Kasumi-1 (cell line): Measurements from ENCODE around the gene SENP2.
A peak's percentile ranks its signal among the peaks of the same experiment; 100 is the strongest.
"Not testable (repeated sequence)": the region's sequence is repeated elsewhere in the genome, so short reads cannot be mapped to it uniquely, and the experiment has no call there.

ENCODE experiments used
- DNase-seq, 2 experiments: peaks; one replicate each; lab custom pipeline; 2025; lab: John Stamatoyannopoulos, UW

Gene SENP2

DNA sequence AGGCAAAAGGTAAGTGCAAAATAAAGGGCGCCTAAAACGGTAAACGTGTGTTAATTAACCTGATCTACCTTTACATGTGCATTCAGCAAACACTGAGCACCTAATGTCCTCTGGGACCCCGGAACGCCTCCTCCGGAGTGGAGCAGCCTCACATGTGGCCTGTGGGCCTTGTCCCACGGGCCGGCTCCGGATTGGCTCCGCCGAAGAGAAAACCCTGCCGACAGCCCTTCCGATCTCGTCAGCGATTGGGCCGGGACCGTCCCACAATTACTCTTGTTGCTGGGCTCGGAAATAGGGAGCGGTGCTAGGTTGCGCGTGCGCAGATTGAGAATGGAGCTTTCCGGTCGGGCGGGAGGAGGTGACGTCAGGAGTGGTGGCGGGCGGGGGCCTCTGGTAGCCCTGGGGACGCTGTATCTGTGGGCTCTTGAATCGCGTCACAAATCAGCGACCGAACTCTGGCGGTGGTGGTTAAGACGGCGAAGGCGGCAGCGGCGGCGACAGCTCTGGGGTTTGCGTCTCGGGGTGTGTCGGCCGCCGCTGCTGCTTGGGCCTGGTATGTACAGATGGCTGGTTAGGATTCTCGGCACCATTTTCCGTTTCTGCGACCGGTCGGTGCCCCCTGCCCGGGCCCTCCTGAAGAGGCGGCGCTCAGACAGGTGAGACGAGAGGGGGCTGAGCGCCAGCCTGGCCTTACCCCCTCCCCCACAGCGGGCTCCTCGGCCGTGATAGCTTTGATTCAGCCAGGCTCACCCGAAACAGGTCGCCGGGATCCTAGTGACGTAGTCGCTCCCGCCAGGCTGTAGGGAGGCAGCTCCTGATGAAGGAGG is at the start of gene SENP2:
SENP2 (plus strand) TSS at position 437 of the 827 bp plus-strand sequence; CDS start at position 556, 119 bp downstream.
- peak; percentile 99 for DNase-seq

GRCh38 chr3:185537369-185537970 is 48.6 kb upstream of the SENP2 start:
- peak; percentile 94 to 95 for DNase-seq

- DNase-seq: no peak
Observed at GRCh38 chr3:185539934-185540333, 46.2 kb upstream of the SENP2 start.

DNA sequence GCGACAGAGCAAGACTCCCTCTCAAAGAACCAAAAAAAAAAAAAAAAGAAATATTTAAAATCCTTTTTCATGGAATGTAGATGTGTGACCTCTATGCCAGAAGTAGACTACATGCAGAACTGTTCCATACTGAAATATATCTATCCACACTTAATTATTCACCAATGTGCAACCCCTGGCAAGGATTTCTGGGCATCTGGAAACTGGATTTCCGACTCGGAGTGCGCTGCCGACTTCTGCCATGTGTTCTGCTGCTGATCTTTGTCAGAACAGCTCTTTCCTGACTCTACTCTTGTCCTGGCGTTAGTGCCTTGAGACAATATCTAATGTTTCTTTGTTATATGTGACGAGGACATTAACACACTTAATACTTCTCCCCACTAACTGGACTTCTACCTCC is 45.4 kb upstream of the SENP2 start:
- no peak for DNase-seq

- no peak for DNase-seq
Observed at GRCh38 chr3:185549122-185549521, 37.0 kb upstream of the SENP2 start.

DNA sequence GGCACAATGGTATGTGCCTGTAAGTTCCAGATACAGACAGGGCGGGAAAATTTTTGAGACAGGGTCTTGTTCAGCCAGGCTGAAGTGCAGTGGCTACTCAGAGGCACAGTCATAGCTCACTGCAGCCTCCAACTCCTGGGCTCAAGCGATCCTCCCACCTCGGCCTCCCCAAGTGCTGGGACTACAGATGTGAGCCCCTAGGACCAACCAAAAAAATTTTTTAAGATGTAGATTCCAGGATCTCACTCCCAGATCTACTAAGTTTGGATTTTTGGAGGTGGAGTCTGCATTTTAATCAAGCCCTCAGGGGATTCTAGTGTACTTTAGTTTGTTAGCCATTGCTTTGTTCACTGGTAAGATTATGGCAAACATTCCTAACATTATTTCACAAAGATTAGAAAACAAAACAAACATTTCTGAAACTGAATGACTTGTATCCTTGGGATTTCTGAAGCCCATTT is 36.4 kb upstream of the SENP2 start:
- DNase-seq: no peak

GRCh38 chr3:185552358-185552877 is 33.7 kb upstream of the SENP2 start, which contains the start of gene LIPH:
Gene LIPH, minus strand, starts transcription at chr3:185552588. Its CDS starts 117 bp downstream, at chr3:185552471.
- peak; percentile 23 to 34 for DNase-seq

- no peak for DNase-seq
Observed at GRCh38 chr3:185555101-185555501, 31.0 kb upstream of the SENP2 start.

DNA sequence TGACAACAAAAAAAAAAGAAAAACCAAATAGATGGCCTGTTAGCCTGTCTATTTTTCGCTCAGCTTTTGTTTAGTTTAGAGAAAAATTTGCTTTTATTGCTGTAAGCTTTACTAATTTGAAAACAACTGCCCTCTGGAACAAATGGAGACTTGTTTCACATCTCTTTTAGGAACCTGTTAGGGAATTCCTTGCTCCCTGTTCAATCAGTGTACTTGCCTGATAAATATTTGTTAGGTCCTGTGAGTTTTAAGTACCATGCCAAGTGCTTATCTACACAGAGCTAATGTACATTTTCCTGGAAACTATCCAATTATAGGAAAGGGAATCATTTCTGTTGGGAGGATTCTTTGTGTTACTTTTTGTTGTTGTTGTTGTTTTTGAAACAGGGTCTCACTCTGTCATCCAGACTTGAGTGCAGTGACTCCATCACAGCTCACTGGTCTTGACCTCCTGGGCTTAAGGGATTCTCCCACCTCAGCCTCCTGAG is 30.2 kb upstream of the SENP2 start:
- DNase-seq: no peak

DNA sequence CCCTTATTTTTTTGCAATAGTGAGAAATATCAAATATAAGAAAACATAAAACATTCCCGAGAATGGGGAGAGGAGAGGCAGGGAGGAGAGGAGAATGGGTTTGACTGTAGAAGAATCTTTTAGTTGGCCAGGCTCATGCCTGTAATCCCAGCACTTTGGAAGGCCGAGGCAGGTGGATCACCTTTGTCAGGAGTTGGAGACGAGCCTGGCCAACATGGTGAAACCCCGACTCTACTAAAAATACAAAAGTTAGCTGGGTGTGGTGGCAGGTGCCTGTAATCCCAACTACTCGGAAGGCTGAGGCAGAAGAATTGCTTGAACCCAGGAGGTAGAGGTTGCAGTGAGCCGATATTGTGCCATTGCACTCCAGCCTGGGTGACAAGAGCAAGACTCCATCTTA is 29.5 kb upstream of the SENP2 start:
- DNase-seq: not testable (repeated sequence)

DNA sequence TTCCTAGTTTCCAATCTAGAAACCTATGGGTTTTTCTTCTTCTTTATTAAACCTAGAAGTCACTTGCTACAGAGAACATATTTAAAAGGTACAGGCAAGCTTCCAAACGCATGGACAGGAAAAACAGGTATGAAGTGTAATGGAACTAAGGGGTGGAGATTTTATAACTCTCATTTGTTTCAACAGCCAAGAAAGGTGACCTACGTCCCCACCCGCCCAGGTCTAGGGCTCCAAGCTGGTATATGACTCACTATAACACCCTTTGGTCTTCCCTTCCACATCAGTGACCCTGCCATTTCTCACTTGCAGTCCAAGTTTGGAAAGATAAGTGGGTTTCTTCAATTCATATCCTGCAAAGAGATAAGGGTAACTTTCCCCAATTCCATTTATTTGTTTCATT is 27.7 kb upstream of the SENP2 start:
- DNase-seq: no peak

- no peak for DNase-seq
Observed at GRCh38 chr3:185559706-185560090, 26.4 kb upstream of the SENP2 start.

- DNase-seq: no peak
Observed at GRCh38 chr3:185560676-185561075, 25.4 kb upstream of the SENP2 start.

- peak; percentile 53 to 56 for DNase-seq
Observed at GRCh38 chr3:185561374-185561943, 24.6 kb upstream of the SENP2 start.

DNA sequence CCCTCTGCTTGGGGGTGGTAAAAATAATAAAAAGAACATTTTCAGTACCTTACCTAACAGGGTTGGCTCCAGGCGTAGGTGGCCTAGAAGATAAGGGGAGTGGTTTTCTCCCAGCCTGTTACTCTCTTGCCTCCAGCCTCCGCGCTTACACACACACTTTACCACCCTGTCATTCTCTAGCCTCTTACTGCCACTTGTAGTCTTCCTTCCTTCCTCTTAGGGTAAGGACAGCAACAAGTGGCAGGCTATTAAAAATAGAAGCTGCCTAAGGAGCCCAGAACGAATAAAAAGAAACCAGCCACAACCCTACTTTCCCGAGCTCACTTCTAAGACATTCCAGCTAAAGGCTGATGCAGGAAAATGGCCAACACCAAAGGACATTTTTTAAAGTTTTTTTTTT is 24.1 kb upstream of the SENP2 start:
- peak; percentile 74 to 78 for DNase-seq

GRCh38 chr3:185572183-185572582 is 13.9 kb upstream of the SENP2 start:
- DNase-seq: no peak

DNA sequence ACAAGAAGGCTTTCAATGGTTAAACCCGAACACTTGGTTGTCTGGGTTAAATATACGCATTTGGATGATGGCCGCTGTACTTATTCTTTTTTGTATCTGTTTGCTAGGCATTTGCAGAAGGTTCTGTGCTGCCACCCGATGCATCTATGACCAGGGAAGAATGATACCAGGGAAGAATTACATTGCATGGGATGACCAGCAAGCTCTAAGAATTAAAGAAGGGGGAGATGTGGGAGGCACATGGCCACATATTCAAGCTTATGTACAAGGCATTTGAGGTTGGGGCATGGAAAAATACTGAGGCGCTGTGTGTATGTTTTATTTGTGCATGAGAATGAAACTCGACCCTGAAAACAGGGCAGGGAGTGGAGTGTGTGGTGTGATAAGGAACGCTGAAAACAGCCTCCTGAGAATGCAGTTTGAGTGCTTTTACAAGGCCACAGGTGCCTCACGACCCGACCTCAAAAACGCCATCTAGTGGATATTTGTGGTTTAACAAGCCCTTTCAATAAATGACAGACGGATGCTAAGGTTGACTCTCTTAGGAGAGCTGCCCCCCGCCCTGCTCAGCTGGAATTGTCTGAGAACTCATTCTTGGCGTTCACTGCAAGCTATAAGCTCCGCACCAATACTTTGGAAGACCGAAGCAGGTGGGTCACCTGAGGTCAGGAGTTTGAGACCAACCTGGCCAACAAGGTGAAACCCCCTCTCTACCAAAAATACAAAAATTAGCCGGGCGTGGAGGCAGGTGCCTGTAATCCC is 10.8 kb upstream of the SENP2 start:
- DNase-seq: peak; percentile 61 to 81

DNA sequence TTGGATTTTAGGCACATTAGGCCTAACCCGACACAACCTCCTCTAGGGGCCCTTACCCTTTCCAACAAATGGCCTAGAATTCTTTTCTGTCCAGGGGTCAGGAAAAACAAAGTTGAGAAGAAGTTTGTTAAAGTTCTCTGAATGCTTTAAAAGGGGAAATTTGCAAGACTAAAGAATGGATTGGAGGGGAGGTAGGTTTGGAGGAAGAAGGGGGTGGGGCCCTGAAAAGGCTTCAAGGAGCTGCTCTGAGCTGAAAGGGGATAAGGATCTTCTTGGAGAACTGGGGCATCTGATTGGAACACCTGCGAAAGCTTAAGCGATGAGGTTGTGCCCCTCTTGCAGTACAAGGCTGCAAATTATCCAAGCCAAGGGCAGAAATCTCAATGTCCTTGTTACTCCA is 3.9 kb upstream of the SENP2 start:
- no peak for DNase-seq

GRCh38 chr3:185582871-185583270 is 3.2 kb upstream of the SENP2 start:
- DNase-seq: no peak

- no peak for DNase-seq
Observed at GRCh38 chr3:185583925-185584324, 2.2 kb upstream of the SENP2 start.

GRCh38 chr3:185584686-185585085 is 1.4 kb upstream of the SENP2 start:
- no peak for DNase-seq

- DNase-seq: no peak
Observed at GRCh38 chr3:185585518-185585858, 607 bp upstream of the SENP2 start.
